HG02870 (cell line): Measurements from ENCODE around the gene ADGRG2.

Source experiments
- ATAC-seq: cut with Tn5 transposase; IDR thresholded peaks from one replicate; pipeline ENCODE4 v1.9.1; 2021; ENCODE audit warnings: mild to moderate bottlenecking, moderate library complexity; ENCODE audit not compliant: unreplicated experiment

Gene ADGRG2

GRCh38 chrX:19121898-19122640 is at the start of gene ADGRG2:
Gene ADGRG2, minus strand, starts transcription at chrX:19122468. Its CDS starts 53,634 bp downstream, at chrX:19068834.
- ATAC-seq, result no peak

- ATAC-seq, result no peak
These were observed 46.3 kb upstream of the ADGRG2 start for GRCh38 chrX:19168609-19169008.

- no peak for ATAC-seq
These were observed 40.6 kb upstream of the ADGRG2 start for GRCh38 chrX:19162851-19163250.

DNA sequence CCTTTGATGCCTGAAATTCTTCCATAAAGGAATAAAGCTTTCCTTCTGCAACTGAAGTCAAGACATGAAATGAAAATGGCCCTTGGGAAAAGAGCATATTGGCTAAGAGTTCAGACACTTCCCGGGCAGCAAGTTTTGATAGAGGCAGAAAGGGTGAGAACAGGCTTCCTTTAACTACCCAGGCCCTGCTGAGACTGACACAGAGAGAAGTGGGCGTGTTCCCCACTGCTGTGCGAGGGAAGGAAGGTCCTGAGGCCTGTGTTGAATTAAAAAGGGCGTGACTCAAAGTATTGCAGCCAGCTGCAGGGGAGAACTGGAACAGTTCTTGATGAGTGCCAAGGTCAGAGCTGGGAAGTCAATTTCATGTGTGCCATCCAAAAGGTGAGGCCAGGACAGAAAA is 33.9 kb upstream of the ADGRG2 start:
- ATAC-seq, result no peak

DNA sequence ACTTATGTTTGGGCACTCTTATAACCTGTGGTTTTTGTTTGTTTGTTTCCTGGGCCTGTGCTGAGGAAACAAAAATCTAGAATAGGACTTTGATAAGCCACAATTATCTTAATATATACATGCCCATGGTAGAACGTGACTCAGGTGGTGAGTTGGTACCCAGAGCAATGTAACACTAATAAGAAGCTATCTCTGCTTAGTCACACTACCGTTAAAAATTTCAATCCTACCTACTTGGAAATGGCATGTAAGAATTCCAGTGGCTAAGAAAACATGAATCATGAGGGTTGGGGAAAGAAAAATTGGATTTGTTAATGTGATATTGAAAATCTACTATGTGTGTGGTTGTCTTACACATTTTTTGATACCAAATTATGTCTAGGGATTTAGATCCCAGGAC is 30.5 kb upstream of the ADGRG2 start:
- no peak for ATAC-seq

GRCh38 chrX:19137067-19137466 is 14.8 kb upstream of the ADGRG2 start:
- ATAC-seq, result no peak

- ATAC-seq, result no peak
These were observed 11.5 kb upstream of the ADGRG2 start for GRCh38 chrX:19133784-19134183.

DNA sequence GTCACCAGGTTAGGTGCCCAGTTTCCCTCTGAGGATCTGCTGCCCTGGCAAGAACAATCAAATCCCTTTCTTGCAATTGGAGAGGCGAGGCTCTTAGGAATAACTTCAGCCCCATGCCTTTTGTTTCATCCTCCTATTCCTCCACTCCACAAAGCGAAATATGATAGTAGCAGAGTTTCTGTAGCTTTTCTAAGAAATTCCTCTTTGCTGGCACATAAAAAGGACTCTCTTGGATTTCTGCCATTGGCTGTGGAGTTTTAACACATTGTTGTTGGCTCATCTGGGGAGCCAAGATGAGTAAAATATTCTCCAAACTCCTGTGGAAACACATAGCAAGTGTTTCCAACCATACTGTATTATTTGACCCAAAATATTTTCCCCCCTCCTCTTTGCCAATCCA is 11.0 kb upstream of the ADGRG2 start:
- ATAC-seq, result no peak

DNA sequence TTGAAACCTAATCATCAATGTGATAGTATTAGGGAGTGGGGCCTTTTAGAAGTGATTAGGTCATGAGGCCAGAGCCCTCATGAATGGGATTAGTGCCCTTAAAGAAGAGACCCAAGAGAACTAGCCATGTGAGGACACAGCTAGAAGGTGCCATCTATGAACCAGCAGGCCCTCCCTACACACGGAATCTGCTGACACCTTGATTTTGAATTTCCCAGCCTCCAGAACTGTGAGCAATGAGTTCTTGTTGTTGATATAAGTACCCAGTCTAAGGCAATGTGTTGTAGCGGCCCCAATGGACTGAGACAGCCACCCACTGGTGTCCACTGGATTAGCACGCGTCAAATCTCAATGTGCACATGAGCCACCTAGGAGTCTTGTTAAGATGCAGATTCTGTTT is 8.4 kb upstream of the ADGRG2 start:
- ATAC-seq, result no peak

DNA sequence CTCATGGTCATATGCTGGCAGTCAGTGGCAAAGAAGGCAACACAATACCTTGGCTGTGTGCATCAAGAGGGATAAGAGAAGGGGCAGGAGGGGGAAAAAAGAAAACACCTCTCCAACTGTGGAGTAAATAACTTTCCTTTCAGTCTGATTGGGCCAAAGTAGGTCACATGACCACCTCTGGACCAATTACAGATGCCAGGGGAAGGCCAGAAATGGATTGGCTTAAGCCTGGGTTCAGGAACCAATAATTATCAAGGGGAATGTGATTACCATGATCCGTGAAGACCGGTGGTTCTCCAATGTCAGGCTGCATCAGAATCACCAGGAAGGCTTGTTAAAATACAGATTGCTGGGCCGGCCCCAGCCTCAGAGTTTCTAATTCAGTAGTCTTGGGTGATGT is 7.4 kb upstream of the ADGRG2 start:
- ATAC-seq, result no peak

DNA sequence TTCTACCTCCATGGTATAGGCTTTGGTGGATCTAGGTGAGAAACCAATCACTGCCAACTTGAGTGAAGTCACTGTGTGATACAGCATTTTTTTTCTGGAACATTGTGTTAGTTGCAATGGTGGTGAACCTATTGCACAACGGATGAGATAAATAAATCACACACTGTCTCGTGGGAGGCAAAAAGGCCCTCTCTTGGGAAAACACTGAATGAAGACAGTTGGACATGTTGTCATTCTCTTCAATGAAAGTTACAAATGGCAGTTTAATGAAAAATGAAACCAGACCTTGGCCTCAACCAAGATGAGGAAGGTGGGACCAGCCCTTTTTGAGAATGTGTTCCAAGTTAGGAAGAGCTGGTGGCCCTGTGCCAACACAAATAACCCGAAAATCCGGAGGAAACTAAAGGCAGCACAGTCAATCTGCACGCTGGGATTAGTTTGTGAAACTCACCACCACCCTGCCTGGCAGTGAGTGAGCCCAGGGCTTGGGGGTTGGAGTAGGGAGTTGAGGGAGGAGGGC is 5.4 kb upstream of the ADGRG2 start:
- ATAC-seq, result no peak

GRCh38 chrX:19122641-19123009 is 357 bp upstream of the ADGRG2 start:
- no peak for ATAC-seq

DNA sequence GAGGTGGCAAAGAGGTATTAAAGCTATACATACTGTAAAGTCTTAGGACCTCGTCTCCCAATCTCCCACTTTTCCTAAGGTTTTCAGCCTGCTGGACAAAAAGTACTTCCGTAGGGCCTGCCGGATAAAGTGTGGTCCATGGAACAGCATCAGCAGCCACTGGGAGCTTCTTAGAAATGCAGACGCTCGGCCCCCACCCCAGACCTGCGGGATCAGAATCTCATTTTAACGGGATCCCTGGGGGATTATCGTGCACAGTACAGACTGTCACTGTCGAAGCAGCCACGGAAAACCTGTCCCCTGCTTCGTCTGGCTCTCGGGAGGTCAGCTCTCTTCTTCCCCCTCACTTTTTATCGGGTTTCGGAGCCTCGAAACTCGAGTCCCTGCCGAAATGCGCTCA is 802 bp downstream of the ADGRG2 start:
- no peak for ATAC-seq

GRCh38 chrX:19110642-19111041 is 11.6 kb downstream of the ADGRG2 start:
- no peak for ATAC-seq

DNA sequence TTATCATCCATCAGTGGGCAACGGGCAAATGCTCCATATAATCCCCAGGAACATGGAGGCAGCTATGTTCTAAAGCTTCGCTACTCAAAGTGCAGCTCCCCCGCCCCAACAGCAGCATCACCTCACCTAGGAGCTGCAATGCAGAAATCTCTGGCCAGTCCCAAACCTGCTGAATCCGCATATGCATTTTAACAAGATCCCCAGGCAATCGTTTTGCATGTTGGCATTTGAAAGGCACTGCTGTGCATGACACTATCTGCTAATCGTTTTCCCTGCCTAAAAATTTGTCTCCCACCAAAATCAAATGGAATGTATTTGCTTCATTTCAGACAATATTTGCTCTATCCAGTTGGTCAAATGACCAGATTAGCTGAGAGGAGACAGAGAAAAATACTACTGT is 15.2 kb downstream of the ADGRG2 start:
- ATAC-seq, result no peak

DNA sequence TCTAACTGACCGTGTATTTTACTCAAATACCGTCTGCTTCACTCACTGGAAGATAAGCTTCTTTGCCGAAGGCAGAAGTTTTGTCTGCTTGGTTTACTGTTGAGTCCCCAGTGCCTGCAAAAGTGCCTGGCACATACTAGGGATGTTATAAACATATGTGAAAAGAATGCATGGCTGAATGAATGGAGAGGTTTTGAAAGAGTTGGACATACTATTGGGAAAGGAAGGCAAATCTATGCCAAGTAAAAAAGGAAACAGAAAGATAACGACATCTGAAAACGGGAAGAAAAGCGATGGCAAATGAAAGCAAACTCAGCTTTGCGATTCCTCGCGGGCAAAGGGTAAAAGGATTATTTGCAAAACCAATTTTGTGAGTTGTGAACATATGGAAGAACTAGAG is 21.7 kb downstream of the ADGRG2 start:
- ATAC-seq, result no peak

- ATAC-seq, result no peak
These were observed 24.6 kb downstream of the ADGRG2 start for GRCh38 chrX:19097553-19098283.

GRCh38 chrX:19096586-19096985 is 25.7 kb downstream of the ADGRG2 start:
- ATAC-seq, result no peak

- ATAC-seq, result no peak
These were observed 27.6 kb downstream of the ADGRG2 start for GRCh38 chrX:19094654-19095053.

DNA sequence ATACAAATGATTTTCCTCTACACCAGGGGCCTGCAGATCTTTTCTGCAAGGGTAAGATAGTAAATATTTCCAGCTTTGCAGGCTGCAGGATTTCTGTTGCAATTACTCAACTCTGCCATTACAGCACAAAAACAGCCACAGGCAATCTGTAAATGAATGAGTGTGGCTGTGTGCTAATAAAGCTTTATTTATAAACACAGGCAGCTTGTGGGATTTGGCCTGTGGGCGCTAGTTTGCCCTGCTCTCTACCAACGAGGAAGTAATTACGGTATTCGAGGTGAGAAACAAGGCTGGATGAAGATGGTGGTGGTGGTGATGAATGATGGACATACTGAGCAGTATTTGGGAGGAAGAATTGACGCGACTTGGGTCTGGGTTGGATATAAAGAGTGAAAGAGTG is 30.7 kb downstream of the ADGRG2 start:
- no peak for ATAC-seq

- ATAC-seq, result no peak
These were observed 32.7 kb downstream of the ADGRG2 start for GRCh38 chrX:19089555-19090040.

DNA sequence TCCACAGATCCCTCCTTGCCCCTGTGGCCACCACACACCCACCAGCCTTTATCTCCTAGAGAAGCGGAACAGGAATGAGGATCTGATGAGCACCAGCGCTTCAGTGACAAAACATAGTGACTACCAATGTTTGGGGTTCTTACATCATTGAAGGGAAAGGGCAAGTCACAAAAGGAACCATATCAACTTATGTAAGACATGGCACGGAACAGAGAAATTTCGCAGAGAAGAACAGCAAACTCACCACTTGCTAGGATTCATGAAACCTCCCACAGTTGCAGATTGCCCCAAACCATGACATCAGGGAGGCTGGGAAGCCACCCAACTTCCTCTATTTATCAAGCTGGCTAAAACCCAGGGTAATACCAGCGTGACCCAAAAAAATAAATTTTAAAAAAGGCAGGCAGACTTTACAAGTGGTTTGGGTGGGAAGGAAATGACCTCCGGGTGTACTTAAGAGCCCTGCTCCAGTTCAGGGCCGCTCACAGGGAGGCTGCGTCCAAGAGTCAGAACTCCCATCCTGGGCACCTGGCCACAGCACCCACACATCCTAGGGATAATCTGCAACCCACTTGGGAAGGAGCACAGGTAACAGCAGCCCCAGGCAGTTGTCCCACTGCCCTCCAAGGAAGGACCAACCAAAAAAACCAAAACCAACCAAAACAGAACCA is 36.0 kb downstream of the ADGRG2 start:
- no peak for ATAC-seq
